Measurements from ENCODE around the gene MEN1. TPM values are rescaled to one million over a fixed set of nuclear protein-coding genes. Genes with fewer than 3 reads are reported as not detected.
A peak's percentile ranks its signal among the peaks of the same experiment; 100 is the strongest.

MEN1 gene
- total RNA-seq, 1 experiment from 2014 or later: 54.5 TPM

DNA sequence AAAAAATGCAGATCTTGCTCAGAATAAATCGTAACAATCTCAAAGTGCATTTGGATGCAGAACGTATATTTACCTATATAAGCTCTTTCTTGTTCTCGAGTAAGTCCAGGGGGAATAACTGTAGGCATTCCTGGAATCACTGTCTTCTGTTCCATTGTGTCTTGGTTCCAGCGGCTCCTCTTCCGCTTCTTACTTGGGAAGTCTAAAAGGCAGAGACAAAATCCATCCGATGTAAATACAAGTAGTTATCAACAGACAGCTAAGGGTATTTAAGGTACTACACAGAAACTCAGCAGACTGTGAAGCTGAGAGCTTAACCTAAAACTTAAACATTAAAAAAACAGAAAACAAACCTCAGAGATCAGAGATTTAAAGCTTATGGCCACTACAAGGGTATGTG, 33.9 kb downstream of the MEN1 start:
- no peaks in the 10 kb centered on the region for H3K9me3 ChIP-seq (ENCODE audit: control insufficient read depth, insufficient read depth, low read depth, low read length)
- CTCF ChIA-PET: interaction anchor here (0.6 kb wide), 1 partner anchor 68 kb away, joined by 3 read pairs; the partner anchor contains the start of gene CDC42BPG
- H3K27ac ChIP-seq (ENCODE audit: low read length): peak overlapping the region; percentile 88
- no peak for DNase-seq (ENCODE audit: low read depth, low spot score)
- peak overlapping the region; percentile 88 to 92 for H3K4me3 ChIP-seq (ENCODE audit: low read depth in 2 of 2, low read length in 2 of 2)
- BruUV-seq (replicated peaks): no TSS peak
- intact Hi-C loops (cut with micrococcal nuclease; ENCODE audit: unreplicated experiment): no loop called here
- peaks cover 16% of the 10 kb centered on the region for H3K4me1 ChIP-seq (ENCODE audit: control insufficient read depth, insufficient read depth, low read length)
- no peak for ATAC-seq
- H3K27me3 ChIP-seq (ENCODE audit: control insufficient read depth, insufficient read depth, low read length): no peaks in the 10 kb centered on the region
- in situ Hi-C loops (cut with HindIII; ENCODE audit: low pct_unique_long_range_greater_than_20kb, low sequenced_read_pairs): no loop called here
- H3K36me3 ChIP-seq (ENCODE audit: control insufficient read depth, insufficient read depth, low read length): peaks cover 56% of the 10 kb centered on the region
- POLR2A ChIA-PET: interaction anchor here (0.7 kb wide), 1 partner anchor 422 kb away, joined by 3 read pairs; no protein-coding TSS in a partner anchor
- TF ChIP-seq POLR2AphosphoS5 (IDR thresholded peaks at IDR 0.05; ENCODE audit: low read depth, low read length): 0 out of 2 replicates have a peak, but pooled peaks have one; percentile 20
- no peak for TF ChIP-seq TCF7L2 (IDR thresholded peaks at IDR 0.05; ENCODE audit: low read depth, low read length)

DNA sequence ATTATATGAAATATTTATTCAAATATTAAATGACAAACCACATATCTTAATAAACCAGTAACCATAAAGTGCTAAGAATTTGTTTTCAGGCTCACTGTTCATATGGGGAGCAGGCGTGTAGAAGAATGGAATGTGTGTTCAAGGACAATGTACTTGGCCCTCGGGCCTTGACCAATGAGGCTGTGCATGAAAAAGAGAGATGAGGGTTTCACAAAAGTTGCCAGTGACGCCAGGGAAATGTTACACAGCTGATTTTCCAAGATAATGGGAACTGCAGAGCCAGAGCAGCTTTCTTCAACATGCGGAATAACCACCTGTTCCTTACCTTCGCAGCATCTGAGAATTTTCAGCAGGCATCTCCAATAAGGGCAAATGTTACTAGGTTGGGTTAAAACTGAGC, 36.2 kb downstream of the MEN1 start:
- in situ Hi-C loops (cut with HindIII; ENCODE audit: low pct_unique_long_range_greater_than_20kb, low sequenced_read_pairs): no loop called here
- Histone ChIP-seq H3K9me3 (ENCODE audit: control insufficient read depth, insufficient read depth, low read depth, low read length) (no peaks in the 10 kb centered on the region), H3K36me3 (ENCODE audit: control insufficient read depth, insufficient read depth, low read length) (peaks cover 78% of the 10 kb centered on the region), H3K27ac (ENCODE audit: low read length) (no peak overlapping the region), H3K27me3 (ENCODE audit: control insufficient read depth, insufficient read depth, low read length) (no peaks in the 10 kb centered on the region), H3K4me1 (ENCODE audit: control insufficient read depth, insufficient read depth, low read length) (peaks cover 13% of the 10 kb centered on the region), H3K4me3 (ENCODE audit: low read depth in 2 of 2, low read length in 2 of 2) (no peak overlapping the region)
- DNase-seq (ENCODE audit: low read depth, low spot score) (no peak), ATAC-seq (no peak)
- BruUV-seq (replicated peaks): no TSS peak
- ChIA-PET POLR2A (interaction anchor here (0.7 kb wide), 1 partner anchor 392 kb away, joined by 7 read pairs; no protein-coding TSS in a partner anchor), CTCF (no interaction called here)
- TF ChIP-seq, protein P1, sequence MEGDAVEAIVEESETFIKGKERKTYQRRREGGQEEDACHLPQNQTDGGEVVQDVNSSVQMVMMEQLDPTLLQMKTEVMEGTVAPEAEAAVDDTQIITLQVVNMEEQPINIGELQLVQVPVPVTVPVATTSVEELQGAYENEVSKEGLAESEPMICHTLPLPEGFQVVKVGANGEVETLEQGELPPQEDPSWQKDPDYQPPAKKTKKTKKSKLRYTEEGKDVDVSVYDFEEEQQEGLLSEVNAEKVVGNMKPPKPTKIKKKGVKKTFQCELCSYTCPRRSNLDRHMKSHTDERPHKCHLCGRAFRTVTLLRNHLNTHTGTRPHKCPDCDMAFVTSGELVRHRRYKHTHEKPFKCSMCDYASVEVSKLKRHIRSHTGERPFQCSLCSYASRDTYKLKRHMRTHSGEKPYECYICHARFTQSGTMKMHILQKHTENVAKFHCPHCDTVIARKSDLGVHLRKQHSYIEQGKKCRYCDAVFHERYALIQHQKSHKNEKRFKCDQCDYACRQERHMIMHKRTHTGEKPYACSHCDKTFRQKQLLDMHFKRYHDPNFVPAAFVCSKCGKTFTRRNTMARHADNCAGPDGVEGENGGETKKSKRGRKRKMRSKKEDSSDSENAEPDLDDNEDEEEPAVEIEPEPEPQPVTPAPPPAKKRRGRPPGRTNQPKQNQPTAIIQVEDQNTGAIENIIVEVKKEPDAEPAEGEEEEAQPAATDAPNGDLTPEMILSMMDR (IDR thresholded peaks at IDR 0.05): no peak
- TF ChIP-seq, protein P2, sequence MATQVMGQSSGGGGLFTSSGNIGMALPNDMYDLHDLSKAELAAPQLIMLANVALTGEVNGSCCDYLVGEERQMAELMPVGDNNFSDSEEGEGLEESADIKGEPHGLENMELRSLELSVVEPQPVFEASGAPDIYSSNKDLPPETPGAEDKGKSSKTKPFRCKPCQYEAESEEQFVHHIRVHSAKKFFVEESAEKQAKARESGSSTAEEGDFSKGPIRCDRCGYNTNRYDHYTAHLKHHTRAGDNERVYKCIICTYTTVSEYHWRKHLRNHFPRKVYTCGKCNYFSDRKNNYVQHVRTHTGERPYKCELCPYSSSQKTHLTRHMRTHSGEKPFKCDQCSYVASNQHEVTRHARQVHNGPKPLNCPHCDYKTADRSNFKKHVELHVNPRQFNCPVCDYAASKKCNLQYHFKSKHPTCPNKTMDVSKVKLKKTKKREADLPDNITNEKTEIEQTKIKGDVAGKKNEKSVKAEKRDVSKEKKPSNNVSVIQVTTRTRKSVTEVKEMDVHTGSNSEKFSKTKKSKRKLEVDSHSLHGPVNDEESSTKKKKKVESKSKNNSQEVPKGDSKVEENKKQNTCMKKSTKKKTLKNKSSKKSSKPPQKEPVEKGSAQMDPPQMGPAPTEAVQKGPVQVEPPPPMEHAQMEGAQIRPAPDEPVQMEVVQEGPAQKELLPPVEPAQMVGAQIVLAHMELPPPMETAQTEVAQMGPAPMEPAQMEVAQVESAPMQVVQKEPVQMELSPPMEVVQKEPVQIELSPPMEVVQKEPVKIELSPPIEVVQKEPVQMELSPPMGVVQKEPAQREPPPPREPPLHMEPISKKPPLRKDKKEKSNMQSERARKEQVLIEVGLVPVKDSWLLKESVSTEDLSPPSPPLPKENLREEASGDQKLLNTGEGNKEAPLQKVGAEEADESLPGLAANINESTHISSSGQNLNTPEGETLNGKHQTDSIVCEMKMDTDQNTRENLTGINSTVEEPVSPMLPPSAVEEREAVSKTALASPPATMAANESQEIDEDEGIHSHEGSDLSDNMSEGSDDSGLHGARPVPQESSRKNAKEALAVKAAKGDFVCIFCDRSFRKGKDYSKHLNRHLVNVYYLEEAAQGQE (IDR thresholded peaks at IDR 0.05; ENCODE audit: insufficient read depth in 1 of 2, low read depth in 2 of 2, low read length in 1 of 2): no peak
- no peak for TF ChIP-seq POLR2AphosphoS5 (IDR thresholded peaks at IDR 0.05; ENCODE audit: low read depth, low read length)
- TF ChIP-seq SIN3A (IDR thresholded peaks at IDR 0.05; ENCODE audit: borderline replicate concordance, insufficient read depth, low read depth, low read length): no peak
- TF ChIP-seq TCF7L2 (IDR thresholded peaks at IDR 0.05; ENCODE audit: low read depth, low read length): no peak
- intact Hi-C loops (cut with micrococcal nuclease; ENCODE audit: unreplicated experiment): no loop called here

DNA sequence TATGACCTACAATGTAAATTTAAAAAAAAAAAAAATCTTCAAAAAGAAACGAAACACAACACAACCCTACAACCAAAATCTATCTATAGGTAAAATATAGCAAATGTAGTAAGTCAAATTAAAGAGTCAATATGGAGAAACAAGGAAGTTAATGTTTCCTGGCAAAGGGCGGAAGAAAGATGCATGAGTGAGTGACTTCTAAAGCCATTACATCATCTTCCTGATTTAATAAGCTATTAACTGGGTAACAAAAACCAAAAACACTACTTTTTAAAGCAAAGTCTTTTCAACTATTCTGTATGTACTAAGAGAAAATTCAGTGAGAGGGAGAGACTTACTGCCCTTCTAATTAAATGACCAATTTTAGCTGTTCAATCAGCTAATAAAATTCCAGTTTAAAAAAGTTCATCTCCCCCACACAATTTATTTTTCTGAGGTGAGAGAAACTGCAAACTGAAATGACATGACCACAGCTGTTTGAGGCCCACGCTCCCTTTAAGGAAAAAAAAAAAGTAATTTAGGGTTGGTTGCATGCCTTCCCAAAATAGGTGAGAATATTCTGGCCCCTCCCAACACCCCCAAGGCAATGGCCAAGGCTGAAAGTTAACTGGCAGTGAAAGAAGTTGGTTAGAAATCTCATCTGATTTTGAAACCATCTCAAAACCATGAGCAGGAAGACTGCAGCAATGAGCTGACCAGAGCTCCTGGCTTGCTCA, 37.9 kb downstream of the MEN1 start:
- H3K27ac ChIP-seq (ENCODE audit: low read length): no peak overlapping the region
- BruUV-seq (replicated peaks): no TSS peak
- ATAC-seq (no peak), DNase-seq (ENCODE audit: low read depth, low spot score) (no peak)
- no peaks in the 10 kb centered on the region for H3K9me3 ChIP-seq (ENCODE audit: control insufficient read depth, insufficient read depth, low read depth, low read length)
- peaks cover 13% of the 10 kb centered on the region for H3K4me1 ChIP-seq (ENCODE audit: control insufficient read depth, insufficient read depth, low read length)
- POLR2A ChIA-PET: interaction anchor here (0.6 to 0.8 kb wide), 4 partner anchors 223 to 880 kb away, joined by 3 to 5 read pairs (median 4); no protein-coding TSS in a partner anchor
- CTCF ChIA-PET: interaction anchor here (0.6 kb wide), 1 partner anchor 11 kb away, joined by 10 read pairs; no protein-coding TSS in a partner anchor
- intact Hi-C loops (cut with micrococcal nuclease; ENCODE audit: unreplicated experiment) (no loop called here), in situ Hi-C loops (cut with HindIII; ENCODE audit: low pct_unique_long_range_greater_than_20kb, low sequenced_read_pairs) (no loop called here)
- H3K4me3 ChIP-seq (ENCODE audit: low read depth in 2 of 2, low read length in 2 of 2): no peak overlapping the region
- no peaks in the 10 kb centered on the region for H3K27me3 ChIP-seq (ENCODE audit: control insufficient read depth, insufficient read depth, low read length)
- peaks cover 95% of the 10 kb centered on the region for H3K36me3 ChIP-seq (ENCODE audit: control insufficient read depth, insufficient read depth, low read length)
- TF ChIP-seq POLR2AphosphoS5 (IDR thresholded peaks at IDR 0.05; ENCODE audit: low read depth, low read length): no peak
- TF ChIP-seq TCF7L2 (IDR thresholded peaks at IDR 0.05; ENCODE audit: low read depth, low read length): no peak
- TF ChIP-seq, protein P2 (IDR thresholded peaks at IDR 0.05; ENCODE audit: insufficient read depth in 1 of 2, low read depth in 2 of 2, low read length in 1 of 2): no peak
- TF ChIP-seq, protein P1 (IDR thresholded peaks at IDR 0.05): no peak
- TF ChIP-seq SIN3A (IDR thresholded peaks at IDR 0.05; ENCODE audit: borderline replicate concordance, insufficient read depth, low read depth, low read length): no peak

Data from Panc1 (cell line).